ENCODE data around the gene ZNF521.

ZNF521 gene

DNA sequence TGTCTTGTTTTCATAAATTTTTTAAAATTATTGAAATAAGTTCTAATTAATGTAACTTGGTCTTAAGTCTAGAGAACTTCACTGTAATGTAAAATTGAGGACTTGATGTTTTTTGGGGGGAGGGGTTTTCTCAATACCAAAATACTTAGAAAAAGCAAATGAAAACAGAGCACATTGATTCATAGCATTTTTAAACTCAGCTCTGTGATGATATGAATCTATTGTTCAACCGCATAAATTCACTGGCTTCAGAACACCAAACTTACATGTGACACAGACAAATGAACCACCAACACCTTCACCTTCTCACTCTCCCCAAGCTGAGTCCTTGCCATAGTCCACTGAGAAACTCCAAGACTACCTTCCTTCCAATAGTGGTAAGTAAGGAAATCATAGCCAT is 108.2 kb downstream of the ZNF521 start:
- TF ChIP-seq CTCF (IDR thresholded peaks at IDR 0.05; ENCODE audit: extremely low read depth, insufficient read depth, missing control alignments) = no peak
- no peak for DNase-seq (ENCODE audit: low spot score)
- in situ Hi-C loops (cut with MboI; ENCODE audit: low pct_unique_long_range_greater_than_20kb, low sequenced_read_pairs, unreplicated experiment) = no loop called here

GRCh38 chr18:25243257-25243656 is 108.7 kb downstream of the ZNF521 start:
- no peak for DNase-seq (ENCODE audit: low spot score)
- TF ChIP-seq CTCF (IDR thresholded peaks at IDR 0.05; ENCODE audit: extremely low read depth, insufficient read depth, missing control alignments) = no peak
- in situ Hi-C loops (cut with MboI; ENCODE audit: low pct_unique_long_range_greater_than_20kb, low sequenced_read_pairs, unreplicated experiment) = no loop called here

DNA sequence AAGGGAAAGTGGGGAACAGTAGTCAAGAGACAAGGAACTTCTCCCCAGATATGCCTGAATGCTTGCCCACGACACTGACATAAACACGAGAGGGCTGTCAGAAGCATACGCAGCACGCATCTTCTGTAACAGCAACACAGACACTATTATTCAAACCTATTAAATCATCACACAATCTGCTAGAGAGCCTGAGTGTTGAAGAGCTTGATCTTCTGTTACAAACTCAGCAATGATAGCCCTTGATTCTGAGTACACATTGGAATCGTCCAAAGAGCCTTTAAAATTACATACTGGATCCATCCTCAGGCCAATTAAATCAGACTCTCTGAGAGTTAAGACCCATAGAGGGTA is 111.6 kb downstream of the ZNF521 start:
- no peak for DNase-seq (ENCODE audit: low spot score)
- in situ Hi-C loops (cut with MboI; ENCODE audit: low pct_unique_long_range_greater_than_20kb, low sequenced_read_pairs, unreplicated experiment) = no loop called here
- TF ChIP-seq CTCF (IDR thresholded peaks at IDR 0.05; ENCODE audit: extremely low read depth, insufficient read depth, missing control alignments) = no peak

DNA sequence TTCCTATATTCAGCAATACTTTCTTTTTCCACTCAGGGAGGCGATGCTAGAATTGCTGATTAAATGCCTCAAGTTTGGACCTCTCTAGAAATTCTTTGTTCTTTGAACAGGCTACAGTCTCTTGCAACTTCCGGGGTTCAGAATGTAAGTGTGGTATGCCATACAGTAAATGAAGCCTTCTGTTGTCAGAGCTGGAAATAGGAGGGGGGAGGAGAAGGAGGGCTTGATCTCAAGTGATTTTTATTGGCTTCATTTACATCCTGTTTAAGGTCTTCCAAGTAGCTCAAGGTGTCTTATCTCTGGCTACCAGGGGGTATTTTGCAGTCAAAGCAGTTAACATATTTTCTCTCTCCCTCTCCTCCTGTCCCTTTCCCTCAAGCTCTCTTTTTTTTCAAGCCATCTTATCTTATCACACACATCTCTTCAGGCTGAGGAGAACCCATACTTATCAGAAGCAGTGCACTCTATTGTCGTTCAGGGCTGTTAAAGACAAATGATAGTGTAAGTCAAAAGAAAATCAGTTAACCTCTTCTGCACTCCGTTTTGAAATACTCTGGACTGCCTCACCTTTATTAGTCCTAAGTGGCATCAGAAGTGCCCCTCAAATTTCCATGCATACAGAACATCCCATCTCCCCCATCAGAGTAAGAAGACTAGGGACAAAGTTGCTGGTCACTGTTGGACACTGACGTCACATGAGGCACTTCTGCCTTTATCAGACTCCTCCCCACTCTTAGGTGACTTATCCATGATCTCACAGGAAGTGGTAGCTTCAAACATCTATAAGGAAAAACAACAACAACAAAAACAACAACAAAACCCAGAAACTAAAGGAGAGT is 112.2 kb downstream of the ZNF521 start:
- in situ Hi-C loops (cut with MboI; ENCODE audit: low pct_unique_long_range_greater_than_20kb, low sequenced_read_pairs, unreplicated experiment) = no loop called here
- no peak for DNase-seq (ENCODE audit: low spot score)
- no peak for TF ChIP-seq CTCF (IDR thresholded peaks at IDR 0.05; ENCODE audit: extremely low read depth, insufficient read depth, missing control alignments)

DNA sequence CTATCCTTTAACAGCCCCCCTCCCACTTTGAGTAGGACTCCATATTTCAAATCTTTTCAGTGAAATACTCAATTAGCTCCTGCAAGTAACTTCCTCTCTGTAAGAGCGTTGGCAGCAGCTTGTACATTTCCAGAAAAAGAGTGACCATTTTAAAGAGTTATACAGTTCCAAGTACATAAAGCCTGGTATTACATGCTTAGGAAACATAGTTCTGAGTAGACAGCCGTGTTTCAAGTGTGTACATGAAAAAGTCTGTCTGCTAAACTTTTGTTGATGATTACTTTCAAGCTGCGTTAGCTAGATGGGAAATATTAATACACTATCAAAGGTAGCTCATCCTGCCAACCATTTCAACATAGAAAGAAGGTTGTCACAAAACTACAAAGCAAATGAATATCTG is 112.8 kb downstream of the ZNF521 start:
- in situ Hi-C loops (cut with MboI; ENCODE audit: low pct_unique_long_range_greater_than_20kb, low sequenced_read_pairs, unreplicated experiment) = no loop called here
- no peak for DNase-seq (ENCODE audit: low spot score)
- no peak for TF ChIP-seq CTCF (IDR thresholded peaks at IDR 0.05; ENCODE audit: extremely low read depth, insufficient read depth, missing control alignments)

GRCh38 chr18:25237571-25238267 is 114.2 kb downstream of the ZNF521 start:
- no peak for TF ChIP-seq CTCF (IDR thresholded peaks at IDR 0.05; ENCODE audit: extremely low read depth, insufficient read depth, missing control alignments)
- in situ Hi-C loops (cut with MboI; ENCODE audit: low pct_unique_long_range_greater_than_20kb, low sequenced_read_pairs, unreplicated experiment) = no loop called here
- no peak for DNase-seq (ENCODE audit: low spot score)
